H1 (cell line): Measurements from ENCODE around the gene KRTAP19-4.
"Not testable (repeated sequence)": the region's sequence is repeated elsewhere in the genome, so short reads cannot be mapped to it uniquely, and the experiment has no call there.

Source experiments
- CHD2 ChIP-seq: IDR thresholded peaks from 2 replicates; pipeline ENCODE4 v1.6.1; 2012; ENCODE audit warnings: low read length, improper control_type of control experiment
- EGR1 ChIP-seq: IDR thresholded peaks from 2 replicates; pipeline ENCODE4 v1.6.1; 2011; ENCODE audit warnings: low read depth, low read length, borderline replicate concordance
- EZH2 ChIP-seq: fragments of 200-600 bp; sonication (generic); IDR thresholded peaks from 2 replicates; pipeline ENCODE4 v1.7.1; 2012; ENCODE audit warnings: low read depth, mild to moderate bottlenecking, moderate library complexity, low read length, inconsistent platforms; ENCODE audit not compliant: severe bottlenecking
- HDAC2 ChIP-seq, 2 experiments: fragments of 300-600 bp in 1 of 2; sonication (generic) in 1 of 2; IDR thresholded peaks; 2 replicates each; pipeline ENCODE4 v1.6.1; 2011 to 2012; ENCODE audit warnings: low read depth in 2 of 2, low read length in 2 of 2, mild to moderate bottlenecking in 2 of 2, moderate library complexity in 2 of 2, borderline replicate concordance in 1 of 2, inconsistent platforms in 1 of 2
- PHF8 ChIP-seq: fragments of 200-600 bp; sonication (generic); conservative IDR thresholded peaks from 2 replicates; pipeline ENCODE4 v1.7.1; 2012; ENCODE audit warnings: low read depth, mild to moderate bottlenecking, inconsistent platforms, low read length, moderate library complexity
- SRF ChIP-seq: IDR thresholded peaks from 2 replicates; pipeline ENCODE4 v1.6.1; 2011; ENCODE audit warnings: mild to moderate bottlenecking, low read depth, low read length, moderate library complexity
- TF ChIP-seq, protein P1 (sequence below), 3 experiments: IDR thresholded peaks; 1 replicate in 2 of 3; 2 replicates in 1 of 3; pipeline versions ENCODE4 v1.5.1 to v1.6.1; 2011; ENCODE audit warnings: low read length in 3 of 3, mild to moderate bottlenecking in 3 of 3, inconsistent platforms in 2 of 3, low read depth in 1 of 3, moderate library complexity in 1 of 3; ENCODE audit not compliant: insufficient read depth in 1 of 3; ENCODE audit errors: control extremely low read depth in 1 of 3
- TF ChIP-seq, protein P2 (sequence below): IDR thresholded peaks from 2 replicates; pipeline ENCODE4 v1.6.1; 2011; ENCODE audit warnings: low read depth, mild to moderate bottlenecking, low read length; ENCODE audit not compliant: insufficient read depth

DNA sequence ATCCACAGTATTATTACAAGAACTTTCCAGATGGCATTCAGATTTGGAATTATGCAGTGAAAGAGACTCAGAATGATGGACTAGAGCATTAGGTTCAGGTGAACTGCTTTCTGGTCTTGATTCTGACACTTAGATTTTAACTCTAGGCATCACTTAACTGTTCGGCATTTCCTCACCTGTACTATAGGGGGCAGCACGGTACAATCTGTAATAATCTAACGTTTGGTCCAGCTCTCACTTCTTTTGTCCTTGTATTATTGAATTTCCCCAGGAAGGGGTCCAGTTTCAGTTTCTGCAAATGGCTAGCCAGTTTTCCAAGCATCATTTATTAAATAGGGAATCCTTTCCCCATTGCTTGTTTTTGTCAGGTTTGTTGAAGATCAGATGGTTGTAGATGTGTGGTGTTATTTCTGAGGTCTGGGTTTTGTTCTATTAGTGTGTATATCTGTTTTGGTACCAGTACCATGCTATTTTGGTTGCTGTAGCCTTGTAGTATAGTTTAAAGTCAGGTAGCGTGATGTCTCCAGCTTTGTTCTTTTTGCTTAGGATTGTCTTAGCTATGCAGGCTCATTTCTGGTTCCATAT is 8.7 kb upstream of the KRTAP19-4 start:
- TF ChIP-seq, protein P1, sequence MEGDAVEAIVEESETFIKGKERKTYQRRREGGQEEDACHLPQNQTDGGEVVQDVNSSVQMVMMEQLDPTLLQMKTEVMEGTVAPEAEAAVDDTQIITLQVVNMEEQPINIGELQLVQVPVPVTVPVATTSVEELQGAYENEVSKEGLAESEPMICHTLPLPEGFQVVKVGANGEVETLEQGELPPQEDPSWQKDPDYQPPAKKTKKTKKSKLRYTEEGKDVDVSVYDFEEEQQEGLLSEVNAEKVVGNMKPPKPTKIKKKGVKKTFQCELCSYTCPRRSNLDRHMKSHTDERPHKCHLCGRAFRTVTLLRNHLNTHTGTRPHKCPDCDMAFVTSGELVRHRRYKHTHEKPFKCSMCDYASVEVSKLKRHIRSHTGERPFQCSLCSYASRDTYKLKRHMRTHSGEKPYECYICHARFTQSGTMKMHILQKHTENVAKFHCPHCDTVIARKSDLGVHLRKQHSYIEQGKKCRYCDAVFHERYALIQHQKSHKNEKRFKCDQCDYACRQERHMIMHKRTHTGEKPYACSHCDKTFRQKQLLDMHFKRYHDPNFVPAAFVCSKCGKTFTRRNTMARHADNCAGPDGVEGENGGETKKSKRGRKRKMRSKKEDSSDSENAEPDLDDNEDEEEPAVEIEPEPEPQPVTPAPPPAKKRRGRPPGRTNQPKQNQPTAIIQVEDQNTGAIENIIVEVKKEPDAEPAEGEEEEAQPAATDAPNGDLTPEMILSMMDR (IDR thresholded peaks at IDR 0.05; ENCODE audit: control extremely low read depth in 1 of 3, insufficient read depth in 1 of 3, low read depth in 1 of 3, low read length in 3 of 3) = peak in 2 of 3 experiments; percentile 61 to 75; a peak in 3 of 4 replicates
- not testable (repeated sequence) for TF ChIP-seq PHF8; EZH2; CHD2; SRF; HDAC2 (IDR thresholded peaks at IDR 0.05; ENCODE audit: borderline replicate concordance in 1 of 2, low read depth in 2 of 2, low read length in 2 of 2); EGR1
- TF ChIP-seq, protein P2, sequence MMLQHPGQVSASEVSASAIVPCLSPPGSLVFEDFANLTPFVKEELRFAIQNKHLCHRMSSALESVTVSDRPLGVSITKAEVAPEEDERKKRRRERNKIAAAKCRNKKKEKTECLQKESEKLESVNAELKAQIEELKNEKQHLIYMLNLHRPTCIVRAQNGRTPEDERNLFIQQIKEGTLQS = not testable (repeated sequence)
